ENCODE measurements around the gene ADCY5.

Gene ADCY5

DNA sequence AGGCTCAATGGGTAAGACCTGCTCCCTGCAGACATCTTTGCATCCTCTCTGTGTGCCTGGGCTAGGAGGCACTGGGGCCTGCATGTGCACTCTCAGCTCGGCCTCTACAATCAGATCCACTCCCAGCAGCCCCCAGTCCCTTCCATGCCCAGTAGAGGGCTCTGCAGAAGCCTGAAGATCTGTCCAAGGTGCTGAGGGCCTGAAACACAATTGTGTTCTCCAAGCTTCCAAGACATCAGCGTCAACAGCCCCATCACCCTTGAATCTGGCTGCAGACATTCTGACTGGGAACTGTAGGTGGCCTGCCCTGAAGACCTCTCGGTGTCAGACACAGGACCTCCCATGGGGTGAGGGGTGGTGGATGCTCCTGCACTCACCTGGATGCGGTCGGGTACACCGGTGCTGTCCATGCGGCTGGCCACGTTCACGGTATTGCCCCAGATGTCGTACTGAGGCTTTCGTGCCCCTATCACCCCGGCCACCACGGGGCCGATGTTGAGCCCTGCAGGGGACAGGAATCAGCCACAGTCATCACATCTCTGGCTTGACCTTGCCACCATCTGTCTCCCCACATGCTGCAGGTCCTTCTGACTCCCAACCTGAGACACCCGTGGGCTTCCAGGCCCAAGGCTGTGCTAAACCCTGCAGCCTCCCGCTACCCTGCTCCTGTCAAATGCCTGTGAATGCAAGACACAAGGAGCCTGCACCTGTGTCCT lies 162.4 kb downstream of the ADCY5 start:
- no peak for DNase-seq (ENCODE audit: low read depth in 2 of 2)

DNA sequence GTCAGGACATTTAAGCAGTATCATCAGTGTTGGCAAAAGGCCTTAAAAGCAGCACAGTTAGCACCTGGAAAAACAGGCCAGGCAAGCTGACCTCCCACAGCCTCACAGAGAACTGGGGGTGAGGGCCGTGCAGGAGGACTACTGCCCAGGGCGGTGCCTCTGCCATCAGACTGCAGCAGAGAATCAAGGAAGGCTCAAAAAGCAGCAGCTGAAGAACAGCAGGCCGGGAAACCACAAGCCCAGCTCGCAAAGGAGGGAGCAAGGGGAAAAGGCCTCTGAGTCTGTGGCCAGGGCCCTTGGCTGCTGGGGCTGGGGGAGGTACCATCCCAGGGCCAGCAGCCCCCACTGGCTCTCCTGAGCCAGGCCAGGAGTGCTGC lies 163.0 kb downstream of the ADCY5 start:
- no peak for DNase-seq (ENCODE audit: low read depth in 2 of 2)

DNA sequence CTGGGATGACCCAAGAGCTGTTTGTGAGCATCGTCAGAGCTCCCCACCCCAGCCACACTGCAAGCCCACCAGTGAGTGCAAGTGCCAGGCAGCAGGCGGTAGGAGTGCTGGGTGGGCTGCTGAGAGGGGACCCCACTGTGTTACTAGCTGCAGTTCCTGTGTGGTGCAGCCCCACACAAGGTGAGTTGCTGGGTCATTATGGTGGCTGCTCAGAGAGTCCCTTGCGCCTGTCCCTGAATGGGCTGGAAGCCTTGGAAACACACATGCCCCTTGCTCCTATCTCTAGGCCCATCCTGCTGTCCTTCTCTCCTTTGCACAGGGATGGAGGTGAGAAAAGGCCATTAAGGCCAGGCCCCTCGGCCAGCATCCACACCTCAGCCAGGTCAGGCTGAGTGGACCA lies 163.4 kb downstream of the ADCY5 start:
- DNase-seq (ENCODE audit: low read depth in 2 of 2) = no peak

DNA sequence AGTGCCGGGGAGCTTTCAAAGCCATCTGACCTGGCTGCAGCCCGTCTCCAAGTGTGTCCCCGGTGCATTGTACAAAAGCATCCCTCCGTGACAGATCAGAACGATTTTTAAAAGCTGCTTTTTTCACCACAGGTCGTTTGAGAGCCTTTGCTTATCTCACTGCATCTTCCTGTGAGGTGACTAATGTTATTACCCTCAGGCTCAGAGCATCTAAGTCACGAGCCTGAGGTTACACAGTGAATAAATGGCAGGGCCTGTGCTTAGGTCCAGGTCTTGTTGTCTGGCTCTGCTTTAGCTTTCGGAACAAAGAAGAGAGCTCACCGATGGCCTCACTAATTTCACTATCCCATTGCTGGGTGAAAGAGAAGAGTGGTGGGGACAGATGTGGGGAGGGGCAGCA lies 163.8 kb downstream of the ADCY5 start:
- DNase-seq (ENCODE audit: low read depth in 2 of 2) = no peak

DNA sequence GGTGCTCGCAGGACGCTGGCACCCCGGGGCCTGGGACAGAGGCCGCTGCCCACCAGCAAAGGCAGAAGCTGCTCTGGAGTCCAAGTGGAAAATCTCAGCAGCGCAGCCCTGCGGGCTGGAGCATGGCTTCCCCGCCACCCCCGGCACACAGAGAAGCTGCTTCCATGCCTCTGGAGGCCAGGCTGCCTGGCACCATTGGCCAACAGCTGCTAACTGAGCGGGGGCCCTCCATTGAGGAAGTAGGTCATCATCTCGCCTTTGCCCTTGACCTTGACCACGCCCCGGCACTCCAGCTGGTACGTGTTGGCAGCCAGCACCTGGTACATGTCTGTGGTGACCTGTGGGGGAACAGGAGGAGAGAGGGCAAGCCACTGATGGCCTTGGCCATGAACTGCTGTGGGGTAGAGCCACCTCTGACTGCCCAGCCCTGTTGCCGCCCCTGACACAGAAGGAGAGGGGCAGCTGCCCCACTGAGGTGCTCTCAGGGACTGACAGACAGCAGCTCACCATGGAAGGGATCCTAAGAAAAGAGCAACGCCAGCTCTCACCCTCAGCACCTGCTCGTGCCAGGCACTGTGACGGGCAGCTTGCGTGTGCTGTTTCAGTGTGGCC lies 164.4 kb downstream of the ADCY5 start:
- no peak for DNase-seq (ENCODE audit: low read depth in 2 of 2)

DNA sequence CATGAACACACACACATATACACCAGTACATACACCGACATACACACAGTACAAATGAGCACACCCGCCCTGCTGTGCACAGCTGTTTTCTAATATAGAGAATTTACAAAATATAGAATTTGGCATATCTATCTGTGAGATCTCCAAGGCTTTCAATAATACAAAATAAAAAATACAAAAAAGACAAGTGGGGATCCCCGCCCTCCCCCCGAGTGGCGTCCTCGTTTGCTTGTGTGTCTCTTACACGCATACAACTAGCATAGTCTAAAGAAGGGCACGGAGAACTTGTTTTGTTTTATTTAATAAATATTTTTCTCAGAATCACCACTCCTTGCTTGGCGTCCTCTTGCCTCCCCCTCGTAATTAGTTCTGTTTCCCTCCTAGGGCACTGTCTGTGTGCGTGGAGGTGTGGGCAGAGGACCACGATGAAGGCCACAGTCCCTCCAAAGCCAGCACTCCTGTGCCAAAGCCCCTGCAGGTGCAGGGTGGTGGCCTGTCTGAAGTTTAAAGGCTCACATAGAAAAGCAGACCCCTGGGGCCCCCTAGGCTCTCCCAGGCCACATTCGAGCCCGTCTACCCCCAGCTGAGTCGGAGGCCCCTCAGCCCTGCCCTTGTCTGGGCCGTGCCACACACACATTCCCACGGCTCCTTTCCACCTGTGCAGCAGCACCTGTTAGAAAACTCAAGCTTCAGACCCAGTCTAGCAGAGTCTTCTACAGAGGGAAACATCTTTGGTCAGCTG lies 165.1 kb downstream of the ADCY5 start:
- no peak for DNase-seq (ENCODE audit: low read depth in 2 of 2)

DNA sequence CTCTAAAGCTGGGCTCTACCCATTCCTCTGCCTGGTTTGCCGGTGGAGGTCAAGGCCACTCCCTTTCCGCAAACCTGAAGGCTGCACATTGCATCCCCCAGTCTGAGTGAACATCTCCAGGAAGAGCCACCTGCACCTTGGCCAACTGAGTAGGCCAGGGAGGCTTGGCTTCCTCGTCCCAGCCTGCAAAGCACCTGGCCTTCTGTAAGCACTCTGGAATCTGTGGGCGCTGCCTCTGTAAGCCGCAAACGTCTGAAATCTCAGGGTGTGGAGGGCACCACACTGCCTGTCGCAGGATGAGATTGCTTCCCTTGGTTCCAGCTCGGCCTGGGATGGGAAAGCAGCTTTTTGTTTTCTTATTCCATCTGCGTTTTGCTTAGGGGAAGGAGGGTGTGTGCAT lies 165.8 kb downstream of the ADCY5 start:
- DNase-seq (ENCODE audit: low read depth in 2 of 2) = no peak

DNA sequence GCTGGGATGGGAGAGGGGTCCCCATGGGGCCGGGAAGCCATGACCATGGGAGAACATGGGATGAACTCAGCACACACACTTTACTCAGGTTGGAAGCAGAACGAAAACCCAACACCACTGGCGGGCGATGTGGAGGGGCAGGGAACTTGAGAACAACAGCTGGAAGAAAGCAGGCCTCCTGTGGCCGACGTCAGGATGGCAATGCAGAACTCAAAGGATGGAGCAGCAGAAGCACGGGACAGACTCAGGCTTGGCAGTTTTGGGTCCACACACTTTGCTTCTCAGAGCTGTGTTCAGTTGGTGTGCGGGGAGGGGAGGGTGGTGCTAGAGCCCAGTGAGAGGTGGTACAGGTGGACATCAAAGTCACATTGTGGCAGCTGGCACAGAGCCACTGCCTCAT lies 166.4 kb downstream of the ADCY5 start:
- no peak for DNase-seq (ENCODE audit: low read depth in 2 of 2)

DNA sequence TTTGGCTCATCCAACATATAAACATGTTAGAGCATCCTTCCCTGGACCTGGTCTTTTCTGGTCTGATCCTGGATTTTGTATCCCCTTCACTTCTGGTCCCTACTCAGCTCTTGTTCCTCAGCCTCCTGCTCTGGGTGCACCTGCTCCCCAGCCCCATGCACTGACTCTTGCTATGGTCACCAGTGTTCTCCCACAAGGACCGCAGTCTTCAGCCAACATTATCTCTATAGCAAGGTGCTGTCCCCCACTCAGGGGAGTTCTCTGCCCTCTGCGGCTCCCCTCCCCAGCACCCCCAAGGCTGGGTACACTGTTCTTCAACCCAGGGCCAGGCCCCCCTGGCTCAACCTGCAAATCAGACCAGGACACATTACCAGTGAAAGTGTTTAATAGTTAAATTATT lies 167.0 kb downstream of the ADCY5 start:
- no peak for DNase-seq (ENCODE audit: low read depth in 2 of 2)

DNA sequence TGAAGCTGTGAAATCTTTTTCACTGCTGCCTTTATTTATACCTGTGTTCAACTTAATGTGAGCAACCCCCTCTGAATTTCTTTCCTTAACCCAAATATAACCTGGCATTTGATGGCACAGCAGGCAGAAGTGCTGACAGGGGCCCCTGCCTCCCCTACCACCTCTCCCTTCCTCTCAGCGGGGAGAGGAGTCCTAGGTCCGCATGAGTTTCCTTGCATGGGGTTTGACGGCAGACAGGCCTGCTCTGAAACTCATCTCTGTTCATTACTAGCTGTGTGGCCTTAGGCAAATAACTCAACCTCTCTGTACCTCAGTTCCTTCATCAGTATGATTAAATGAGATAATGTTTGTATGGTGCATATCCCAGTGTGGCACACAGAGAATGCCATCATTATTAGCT lies 167.5 kb downstream of the ADCY5 start:
- DNase-seq (ENCODE audit: low read depth in 2 of 2) = no peak

DNA sequence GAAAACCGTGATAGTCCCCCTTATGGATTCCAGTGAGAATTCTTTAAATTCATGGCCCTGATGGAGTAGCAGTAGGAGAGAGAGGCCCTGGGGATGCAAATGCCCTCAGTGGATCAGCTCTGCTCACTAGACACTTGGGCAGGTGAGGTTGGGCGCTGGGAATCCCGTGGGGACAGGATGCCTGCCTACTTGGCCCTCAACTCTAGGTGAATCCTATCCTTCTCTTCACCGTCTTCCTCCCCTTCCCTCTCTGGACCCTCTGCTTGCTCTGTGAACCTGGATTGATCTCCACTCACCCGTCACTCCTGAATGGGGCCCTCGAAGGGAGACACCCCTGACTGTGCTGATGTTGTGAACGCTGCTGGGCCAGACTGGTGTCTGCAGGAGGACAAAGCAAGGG lies 169.8 kb downstream of the ADCY5 start:
- no peak for DNase-seq (ENCODE audit: low read depth in 2 of 2)

DNA sequence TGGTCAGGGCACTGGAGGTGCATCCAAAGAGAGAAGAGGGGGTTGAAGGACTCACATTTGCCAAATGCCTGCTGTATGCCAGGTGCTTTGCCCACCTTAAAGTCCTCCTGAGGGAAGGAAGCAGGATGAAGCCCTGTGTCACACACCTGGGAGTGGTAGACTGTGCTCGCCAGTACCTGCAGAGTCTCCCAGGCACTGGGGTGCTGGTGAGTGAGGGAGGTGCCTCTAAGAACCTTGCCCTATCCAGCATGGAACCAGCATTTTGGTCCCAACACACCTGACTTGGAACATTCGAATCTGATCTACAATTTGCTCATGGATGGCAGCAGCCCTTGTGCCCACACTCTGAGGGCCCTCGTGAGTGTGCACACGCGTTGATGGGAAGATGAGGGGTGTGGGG lies 170.4 kb downstream of the ADCY5 start:
- DNase-seq (ENCODE audit: low read depth in 2 of 2) = no peak

DNA sequence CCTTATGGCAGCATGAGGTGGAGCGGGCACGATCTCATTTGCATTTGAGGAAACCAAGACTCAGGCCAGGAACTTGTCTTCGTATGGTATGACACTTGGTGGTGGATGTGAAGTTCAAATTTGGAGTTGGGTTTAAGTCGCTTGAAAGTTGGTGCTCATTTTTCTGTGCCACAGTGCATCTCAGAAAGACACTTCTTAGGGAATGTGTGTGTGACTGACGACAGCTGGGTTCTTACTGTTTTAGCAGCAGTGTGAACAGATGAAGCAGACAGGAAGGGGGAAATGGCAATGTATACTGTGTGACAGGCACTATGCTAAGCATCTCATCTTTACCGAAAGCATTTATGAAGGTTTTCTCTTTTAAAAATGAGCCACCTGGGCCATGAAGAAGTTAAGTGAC lies 171.8 kb downstream of the ADCY5 start:
- DNase-seq (ENCODE audit: low read depth in 2 of 2) = no peak

DNA sequence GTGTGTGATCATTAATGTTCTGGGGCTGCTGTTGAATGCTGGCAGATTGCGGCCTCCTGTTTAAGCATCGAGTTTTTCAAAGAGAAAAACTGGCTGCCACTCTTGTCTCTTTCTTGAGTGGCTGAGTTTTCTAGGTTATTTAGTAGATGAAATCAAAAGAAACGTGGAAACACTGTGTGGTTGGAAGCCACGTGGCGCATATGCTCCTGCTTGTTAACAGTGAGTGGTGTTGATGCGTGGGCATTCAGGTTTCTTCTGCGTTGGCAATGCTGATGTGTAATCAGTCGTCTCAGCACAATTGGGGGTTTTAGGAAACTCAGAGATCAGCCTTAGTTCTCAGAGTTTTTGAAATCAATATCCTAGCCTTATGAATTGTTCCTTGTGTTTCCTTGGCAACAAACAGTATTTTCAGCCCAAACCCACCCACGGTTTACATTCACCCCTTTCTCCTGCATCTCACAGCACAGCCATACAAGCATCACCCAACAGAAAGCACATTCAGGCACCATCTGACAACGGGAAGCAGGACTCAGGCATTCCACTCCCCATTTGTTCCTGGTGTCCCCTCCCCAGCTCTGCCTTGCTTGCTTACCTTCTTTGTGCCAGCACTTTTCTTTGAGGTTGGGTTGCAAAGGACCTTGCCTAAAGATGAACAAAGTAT lies 172.4 kb downstream of the ADCY5 start:
- no peak for DNase-seq (ENCODE audit: low read depth in 2 of 2)

DNA sequence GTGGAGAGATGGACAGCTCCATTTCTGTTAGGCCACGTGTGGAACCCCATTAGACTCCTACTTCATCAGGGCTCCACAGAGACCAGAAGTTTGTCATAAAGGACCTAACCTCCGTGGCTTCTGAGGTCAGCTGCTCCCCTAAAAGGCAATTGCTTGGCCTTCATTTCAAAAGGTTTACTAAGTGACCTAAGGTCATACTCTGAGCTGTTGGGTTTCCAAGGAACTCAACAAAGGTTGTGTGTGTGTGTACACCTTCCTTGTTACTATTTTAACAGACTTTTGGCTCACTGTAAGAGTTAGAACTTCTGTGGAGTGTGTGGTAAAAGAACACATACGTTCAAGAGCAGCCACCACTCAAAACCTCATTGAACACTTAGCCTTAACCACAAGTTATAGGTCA lies 173.2 kb downstream of the ADCY5 start:
- DNase-seq (ENCODE audit: low read depth in 2 of 2) = no peak

DNA sequence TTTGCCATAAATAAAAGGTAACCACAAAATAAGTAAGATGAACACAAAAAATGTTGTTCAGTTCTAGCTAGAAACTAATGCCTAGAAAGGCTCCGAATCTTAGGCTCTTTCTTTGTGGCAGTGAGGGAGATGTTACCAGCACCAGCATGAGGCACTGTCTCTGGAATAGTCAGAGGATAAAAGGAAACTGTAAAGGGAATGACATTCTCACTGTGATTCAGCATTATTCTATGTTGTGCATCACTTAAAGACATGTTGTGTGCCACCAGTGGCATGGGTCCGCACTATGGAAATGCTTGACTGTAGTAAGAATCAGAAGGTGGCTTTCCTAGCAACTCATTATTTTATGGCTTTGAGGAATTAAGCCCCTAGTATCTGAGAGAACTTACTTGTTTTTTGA lies 176.3 kb downstream of the ADCY5 start:
- no peak for DNase-seq (ENCODE audit: low read depth in 2 of 2)

DNA sequence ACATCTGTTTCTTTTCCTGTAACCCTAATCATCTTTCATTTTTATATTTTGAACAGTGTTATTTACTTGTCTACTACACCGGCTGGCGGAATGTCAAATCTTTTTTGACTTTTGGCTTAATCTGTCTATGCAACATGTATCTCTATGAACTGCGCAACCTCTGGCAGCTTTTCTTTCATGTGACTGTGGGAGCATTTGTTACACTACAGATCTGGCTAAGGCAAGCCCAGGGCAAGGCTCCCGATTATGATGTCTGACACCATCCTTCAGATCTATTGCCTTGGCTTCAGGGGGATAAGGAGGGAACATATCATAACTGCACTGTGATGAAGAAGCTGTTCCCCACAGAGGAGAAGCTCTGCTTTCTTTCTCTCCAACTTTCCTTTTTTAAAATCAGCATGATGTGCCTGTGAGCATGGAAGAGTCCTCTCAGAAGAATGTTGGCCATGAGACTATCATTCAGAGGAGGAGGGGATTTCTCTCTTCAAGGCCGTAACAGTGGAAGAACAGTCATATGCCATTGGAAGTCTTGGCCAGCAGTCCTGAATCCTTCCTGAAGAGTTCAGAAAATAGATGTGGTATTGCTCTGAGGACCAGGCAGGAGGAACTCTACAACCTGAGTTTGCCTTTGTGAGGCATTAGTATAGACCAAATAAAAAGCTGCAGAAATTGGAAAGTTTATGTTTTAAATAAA lies 177.3 kb downstream of the ADCY5 start:
- no peak for DNase-seq (ENCODE audit: low read depth in 2 of 2)

DNA sequence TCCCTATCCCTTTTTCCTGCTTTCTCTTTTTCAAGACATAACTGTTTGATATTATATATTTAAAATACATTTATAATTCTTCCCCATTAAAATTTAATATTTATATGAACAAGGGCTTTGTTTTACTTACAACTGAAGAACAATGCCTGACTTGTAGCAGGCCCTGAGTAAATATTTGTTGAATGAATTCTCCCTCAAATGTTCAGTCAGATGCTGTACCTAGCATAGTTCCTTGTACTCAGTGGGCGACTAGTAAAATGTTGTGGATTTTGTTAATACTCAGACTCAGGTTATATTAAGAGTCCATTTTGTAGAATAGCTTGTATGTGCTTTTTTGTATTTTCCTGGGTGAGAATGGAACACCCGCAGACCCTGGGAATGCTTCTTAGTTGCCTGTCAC lies 178.1 kb downstream of the ADCY5 start:
- no peak for DNase-seq (ENCODE audit: low read depth in 2 of 2)

DNA sequence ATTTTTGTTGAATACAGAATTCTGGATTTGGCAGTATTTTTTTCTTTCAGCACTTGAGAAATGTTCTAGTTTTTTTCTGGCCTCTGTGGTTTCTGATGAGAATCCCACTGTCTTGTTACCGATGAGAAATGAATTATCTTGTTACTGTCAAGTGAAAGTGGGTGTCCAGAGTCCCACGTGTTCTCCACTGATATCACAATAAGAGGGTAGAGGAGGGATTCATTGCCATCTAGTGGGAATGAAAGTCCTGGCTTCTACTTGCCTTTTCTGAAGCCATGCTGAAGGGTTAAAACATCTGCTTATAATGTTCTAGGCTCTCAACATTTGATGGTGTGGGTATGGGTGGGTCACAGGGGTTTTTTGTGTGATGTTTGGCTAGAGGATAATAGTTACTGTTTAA lies 181.1 kb downstream of the ADCY5 start:
- DNase-seq (ENCODE audit: low read depth in 2 of 2) = no peak

DNA sequence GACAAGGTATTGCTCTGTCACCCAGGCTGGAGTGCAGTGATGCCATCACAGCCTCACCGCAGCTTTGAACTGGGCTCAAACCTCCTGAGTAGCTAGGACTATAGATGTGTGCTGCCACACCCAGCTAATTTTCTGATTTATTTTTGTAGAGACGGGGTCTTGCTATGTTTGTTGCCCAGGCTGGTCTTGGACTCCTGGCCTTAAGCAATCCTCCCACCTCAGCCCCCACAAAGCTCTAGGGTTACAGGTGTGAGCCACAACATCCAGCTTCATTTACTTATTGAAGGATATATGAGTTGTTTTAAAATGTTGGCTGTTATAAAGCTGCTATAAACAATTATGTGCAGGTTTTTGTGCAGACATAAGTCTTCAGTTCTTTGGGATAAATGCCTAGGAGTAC lies 184.9 kb downstream of the ADCY5 start:
- DNase-seq (ENCODE audit: low read depth in 2 of 2) = no peak

DNA sequence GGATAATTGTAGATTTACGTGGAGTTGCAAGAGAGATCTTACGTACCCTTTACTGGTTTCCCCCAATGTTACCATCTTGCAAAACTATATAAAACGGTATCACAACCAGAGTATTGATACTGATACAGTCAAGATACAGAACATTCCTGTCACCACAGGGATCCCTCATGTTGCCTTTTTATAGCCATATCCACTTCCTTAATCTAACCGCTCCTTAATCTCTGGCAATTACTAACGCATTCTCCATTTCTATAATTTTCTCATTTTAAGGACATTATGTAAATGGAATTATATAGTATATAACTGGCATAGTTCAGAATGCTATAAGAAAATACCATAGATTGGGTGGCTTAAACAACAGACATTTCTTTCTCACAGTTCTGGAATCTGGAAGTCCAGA lies 186.0 kb downstream of the ADCY5 start:
- no peak for DNase-seq (ENCODE audit: low read depth in 2 of 2)

DNA sequence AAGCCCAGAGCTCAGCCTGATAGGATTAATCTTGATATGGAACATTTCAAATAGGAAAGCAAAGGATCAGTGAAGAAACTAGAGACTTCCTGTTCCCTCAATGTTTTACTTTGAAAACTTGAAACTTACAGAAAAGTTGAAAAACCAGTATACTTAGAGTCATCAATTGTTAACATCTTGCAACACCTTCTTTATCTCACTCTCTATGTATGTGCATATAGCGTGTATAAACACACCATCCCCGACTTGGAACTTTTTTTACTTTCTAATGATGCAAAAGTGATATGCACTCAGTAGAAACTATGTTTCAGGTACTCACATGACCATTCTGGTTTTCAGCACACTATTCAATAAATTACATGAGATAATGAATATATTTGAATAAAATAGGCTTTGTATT lies 186.7 kb downstream of the ADCY5 start:
- DNase-seq (ENCODE audit: low read depth in 2 of 2) = no peak

Data from stimulated activated CD8-positive, alpha-beta memory T cell treated with anti-CD3 and anti-CD28 coated beads, Interleukin-7, amount 100 ng/mL, for 1 hour (primary cell).